SU-DHL-6 (cell line): ENCODE results near the gene MAN1A2.

Source experiments
- CTCF ChIP-seq: fragments of 200-600 bp; sonication (generic); IDR thresholded peaks from one replicate; pipeline ENCODE4 v1.5.1; 2017; ENCODE audit warnings: antibody characterized with exemption, mild to moderate bottlenecking, low read length, moderate library complexity; ENCODE audit not compliant: insufficient read depth, poor library complexity, severe bottlenecking
- EZH2phosphoT487 ChIP-seq: fragments of 200-600 bp; sonication (generic), shearing (Covaris generic); conservative IDR thresholded peaks from 2 replicates; pipeline ENCODE4 v1.6.1; 2018; ENCODE audit warnings: mild to moderate bottlenecking, antibody characterized with exemption, low read length, moderate library complexity, mixed read lengths

DNA sequence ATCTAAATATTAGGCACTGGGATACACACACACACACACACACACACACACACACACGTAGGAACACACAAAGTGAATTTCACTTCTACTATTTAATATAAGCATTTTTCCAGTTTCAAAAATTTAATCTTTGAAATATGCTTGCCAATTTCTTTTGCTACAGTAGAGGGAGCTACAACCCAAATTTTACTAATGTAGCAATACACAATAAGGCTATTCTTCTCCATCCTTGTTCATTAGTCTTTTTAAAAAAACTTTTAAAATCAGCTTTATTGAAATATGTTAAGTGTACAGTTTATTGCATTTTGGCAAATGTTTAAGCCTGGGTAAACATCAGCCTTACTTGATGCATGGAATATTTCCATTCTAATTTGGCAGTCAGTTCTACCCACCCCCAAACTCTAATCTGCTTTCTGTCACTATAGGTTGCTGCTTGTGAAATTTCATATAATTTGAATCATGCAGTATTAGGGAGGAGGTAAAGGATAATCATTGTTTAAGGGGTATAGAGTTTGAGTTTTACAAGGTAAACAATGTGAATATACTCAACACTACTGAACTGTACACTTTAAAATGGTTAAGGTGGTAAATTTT, 145.6 kb downstream of the MAN1A2 start:
- TF ChIP-seq EZH2phosphoT487 = no peak
- peak; percentile 73 for TF ChIP-seq CTCF
